ENCODE data around the gene PHLDB1. TPM values are rescaled to one million over a fixed set of nuclear protein-coding genes. Genes with fewer than 3 reads are reported as not detected.
"Not testable (repeated sequence)": the region's sequence is repeated elsewhere in the genome, so short reads cannot be mapped to it uniquely, and the experiment has no call there.

The PHLDB1 gene
- total RNA-seq, 1 experiment from 2014 or later = 48.7 TPM

DNA sequence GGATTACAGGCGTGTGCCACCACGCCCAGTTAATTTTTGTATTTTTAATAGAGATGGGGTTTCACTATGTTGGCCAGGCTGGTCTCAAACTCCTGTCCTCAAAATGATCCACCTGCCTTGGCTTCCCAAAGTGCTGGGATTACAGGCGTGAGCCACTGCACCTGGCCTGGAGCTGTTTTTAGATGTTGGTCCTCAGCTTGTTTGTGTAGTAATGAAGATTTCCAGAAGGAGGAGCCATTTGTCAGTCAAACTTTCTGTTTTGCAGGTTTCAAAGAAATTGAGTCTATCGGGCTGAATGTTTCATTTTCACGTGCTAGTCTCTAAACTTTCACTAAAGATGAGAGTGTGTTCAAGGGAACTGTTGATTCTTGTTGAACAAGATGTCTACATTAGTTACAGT, 12.4 kb upstream of the PHLDB1 start:
- POLR2A ChIA-PET (ENCODE audit: low non-redundant PET); H3K27ac ChIP-seq (ENCODE audit: low read depth, low read length, poor library complexity, severe bottlenecking); H3K27me3 ChIP-seq (replicated peaks; ENCODE audit: insufficient read depth, low read depth, low read length, poor library complexity); H3K4me3 ChIP-seq (ENCODE audit: low read depth, low read length, poor library complexity, severe bottlenecking); H3K9me3 ChIP-seq (ENCODE audit: low read depth, low read length, poor library complexity, severe bottlenecking); H3K4me1 ChIP-seq (ENCODE audit: insufficient read depth, low read length, poor library complexity, severe bottlenecking); BruUV-seq (replicated peaks): not testable (repeated sequence)
- peaks cover 88% of the 10 kb centered on the region for H3K36me3 ChIP-seq (ENCODE audit: insufficient read depth, low read length, poor library complexity, severe bottlenecking)
- TF ChIP-seq CTCF (conservative IDR thresholded peaks at IDR 0.05; ENCODE audit: low read depth, low read length) = peak; percentile 65
- CTCF ChIA-PET = interaction anchor here (0.6 to 1.2 kb wide), 7 partner anchors 12 to 95 kb away, joined by 3 to 8 read pairs (median 4); partner anchors contain the start of gene PHLDB1
- DNase-seq (ENCODE audit: low spot score) = peak; percentile 68
- intact Hi-C loops (cut with micrococcal nuclease; ENCODE audit: unreplicated experiment) = loop anchor here (1.0 kb wide), 1 partner anchor 64 kb away; no protein-coding TSS in a partner anchor

GRCh38 chr11:118596224-118597146, 10.9 kb upstream of the PHLDB1 start:
- Histone ChIP-seq H3K9me3 (ENCODE audit: low read depth, low read length, poor library complexity, severe bottlenecking) (no peaks in the 10 kb centered on the region), H3K36me3 (ENCODE audit: insufficient read depth, low read length, poor library complexity, severe bottlenecking) (peaks cover 87% of the 10 kb centered on the region), H3K4me3 (ENCODE audit: low read depth, low read length, poor library complexity, severe bottlenecking) (no peak overlapping the region), H3K27me3 (replicated peaks; ENCODE audit: insufficient read depth, low read depth, low read length, poor library complexity) (no peaks in the 10 kb centered on the region), H3K4me1 (ENCODE audit: insufficient read depth, low read length, poor library complexity, severe bottlenecking) (no peaks in the 10 kb centered on the region), H3K27ac (ENCODE audit: low read depth, low read length, poor library complexity, severe bottlenecking) (peak overlapping the region; percentile 7)
- no peak for TF ChIP-seq CTCF (conservative IDR thresholded peaks at IDR 0.05; ENCODE audit: low read depth, low read length)
- TF ChIP-seq EZH2 (IDR thresholded peaks at IDR 0.05; ENCODE audit: borderline replicate concordance, low read depth, low read length, poor library complexity, severe bottlenecking) = no peak
- ChIA-PET CTCF (no interaction called here), POLR2A (ENCODE audit: low non-redundant PET) (no interaction called here)
- intact Hi-C loops (cut with micrococcal nuclease; ENCODE audit: unreplicated experiment) = no loop called here
- no peak for DNase-seq (ENCODE audit: low spot score)
- no TSS peak for BruUV-seq (replicated peaks)

DNA sequence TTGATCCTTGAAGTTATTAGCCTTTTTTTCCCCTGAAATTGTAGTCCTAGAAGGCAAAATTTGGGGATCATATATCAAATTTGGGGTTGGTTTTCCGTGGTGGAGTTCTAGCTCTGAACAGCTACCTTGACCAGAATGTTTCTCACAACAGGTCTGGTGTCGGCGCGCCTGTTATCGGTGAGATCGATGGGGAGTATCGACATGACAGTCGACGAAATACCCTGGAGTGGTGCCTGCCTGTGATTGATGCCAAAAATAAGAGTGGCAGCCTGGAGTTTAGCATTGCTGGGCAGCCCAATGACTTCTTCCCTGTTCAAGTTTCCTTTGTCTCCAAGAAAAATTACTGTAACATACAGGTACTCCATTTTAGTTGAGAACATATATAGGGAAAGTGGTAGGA, 9.9 kb upstream of the PHLDB1 start:
- BruUV-seq (replicated peaks) = no TSS peak
- Histone ChIP-seq H3K4me1 (ENCODE audit: insufficient read depth, low read length, poor library complexity, severe bottlenecking) (no peaks in the 10 kb centered on the region), H3K36me3 (ENCODE audit: insufficient read depth, low read length, poor library complexity, severe bottlenecking) (peaks cover 89% of the 10 kb centered on the region), H3K27me3 (replicated peaks; ENCODE audit: insufficient read depth, low read depth, low read length, poor library complexity) (no peaks in the 10 kb centered on the region), H3K27ac (ENCODE audit: low read depth, low read length, poor library complexity, severe bottlenecking) (no peak overlapping the region), H3K4me3 (ENCODE audit: low read depth, low read length, poor library complexity, severe bottlenecking) (no peak overlapping the region), H3K9me3 (ENCODE audit: low read depth, low read length, poor library complexity, severe bottlenecking) (no peaks in the 10 kb centered on the region)
- TF ChIP-seq EZH2 (IDR thresholded peaks at IDR 0.05; ENCODE audit: borderline replicate concordance, low read depth, low read length, poor library complexity, severe bottlenecking) (no peak), CTCF (conservative IDR thresholded peaks at IDR 0.05; ENCODE audit: low read depth, low read length) (no peak)
- intact Hi-C loops (cut with micrococcal nuclease; ENCODE audit: unreplicated experiment) = no loop called here
- ChIA-PET POLR2A (ENCODE audit: low non-redundant PET) (no interaction called here), CTCF (no interaction called here)
- no peak for DNase-seq (ENCODE audit: low spot score)

Data from A673 (cell line).